NCI-H2107 treated with DMSO at 0.1 percent for 48 hours (cell line): ENCODE data around the gene CIITA.
"Not testable (repeated sequence)": the region's sequence is repeated elsewhere in the genome, so short reads cannot be mapped to it uniquely, and the experiment has no call there.

Experiments
- DNase-seq: peaks from one replicate; lab custom pipeline; 2025; ENCODE audit not compliant: unreplicated experiment; lab: John Stamatoyannopoulos, UW

CIITA gene

DNA sequence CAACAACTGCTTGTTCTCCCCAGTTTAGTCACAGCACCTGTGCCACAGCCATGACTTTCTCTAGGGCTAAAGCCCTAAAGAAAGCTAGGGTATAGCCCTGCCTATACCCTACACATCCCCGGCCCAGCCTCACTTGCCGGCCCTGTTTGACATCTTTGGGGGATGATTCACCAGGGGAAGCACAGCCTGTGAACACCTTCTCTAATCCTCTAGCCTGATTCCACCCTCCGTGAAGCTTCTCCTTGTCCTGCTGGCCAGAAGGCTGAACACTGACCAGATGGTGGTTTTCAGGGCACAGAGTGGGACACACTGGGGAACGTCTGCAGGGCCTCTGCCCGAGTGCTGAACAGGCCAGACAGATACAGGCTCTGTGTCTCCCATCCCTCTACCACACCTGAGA lies 73.4 kb downstream of the CIITA start:
- DNase-seq: no peak

DNA sequence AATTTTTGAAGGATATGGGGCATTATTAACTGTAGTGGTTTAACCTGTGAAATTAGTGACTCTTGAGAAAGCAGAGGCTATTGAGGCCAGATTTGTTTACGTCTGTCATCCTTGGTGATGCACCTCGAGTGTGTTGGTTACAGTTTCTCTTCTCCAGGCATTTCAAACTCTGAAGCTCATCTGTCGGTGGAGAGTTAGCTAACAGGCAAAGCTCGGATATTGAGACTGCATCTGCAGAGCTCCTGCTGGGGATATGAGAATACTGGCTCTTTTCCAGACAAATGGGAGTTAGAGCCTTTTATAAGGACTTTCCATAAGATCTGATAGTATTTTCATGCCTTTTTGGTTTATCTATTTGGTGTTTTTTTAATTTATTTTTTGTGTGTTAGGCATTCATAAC lies 74.0 kb downstream of the CIITA start:
- peak; percentile 20 for DNase-seq

DNA sequence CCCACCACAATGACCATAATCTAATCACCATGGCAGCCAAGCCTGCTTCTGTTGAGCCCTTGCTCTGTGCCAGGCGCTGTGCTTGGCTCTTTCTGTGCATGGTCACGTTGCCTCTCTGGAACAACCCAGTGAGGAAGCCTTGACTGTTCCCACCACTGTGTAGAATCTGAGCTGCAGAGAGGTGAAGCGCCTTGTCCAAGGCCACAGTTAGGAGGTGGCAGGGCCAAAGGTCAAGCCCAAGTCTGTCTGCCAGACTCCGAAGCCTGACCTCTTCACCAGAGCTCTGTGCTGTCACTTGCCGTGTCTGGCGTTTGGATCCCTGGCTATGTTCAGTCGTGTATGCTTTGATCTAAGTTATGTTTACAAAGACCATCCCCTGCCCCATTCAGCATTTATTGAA lies 77.9 kb downstream of the CIITA start:
- DNase-seq: no peak

DNA sequence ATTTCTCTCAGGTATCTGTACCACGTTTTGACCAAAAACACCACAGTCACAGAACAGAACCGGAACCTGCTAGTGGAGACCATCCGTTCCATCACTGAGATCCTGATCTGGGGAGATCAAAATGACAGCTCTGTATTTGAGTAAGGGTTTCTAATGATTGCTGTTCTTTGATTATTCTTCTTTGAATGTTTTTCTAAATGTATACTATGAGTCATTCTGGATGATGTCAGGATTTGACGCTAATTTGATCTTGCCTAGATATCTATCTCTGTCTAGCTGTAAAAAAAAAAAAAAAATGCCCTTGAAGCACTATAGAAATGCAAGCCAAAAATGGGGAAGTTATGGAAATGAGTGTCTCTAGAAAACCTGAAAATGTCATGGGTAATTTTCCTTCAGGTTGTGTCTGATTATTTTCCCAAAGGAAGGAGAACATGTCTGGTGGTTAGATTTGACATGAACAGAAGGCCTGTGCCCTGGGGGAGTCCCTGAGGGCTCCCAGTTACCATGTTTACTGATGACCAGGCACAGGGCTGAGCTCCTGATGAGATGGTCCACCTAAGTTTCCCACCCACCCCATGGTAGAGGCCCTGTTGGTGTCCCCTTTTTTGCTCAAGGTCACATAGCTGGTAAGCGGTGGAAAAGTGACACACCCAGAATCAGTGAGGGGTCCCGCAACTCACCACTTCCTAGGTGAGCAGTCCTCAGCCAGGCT lies 80.9 kb downstream of the CIITA start:
- DNase-seq: no peak

DNA sequence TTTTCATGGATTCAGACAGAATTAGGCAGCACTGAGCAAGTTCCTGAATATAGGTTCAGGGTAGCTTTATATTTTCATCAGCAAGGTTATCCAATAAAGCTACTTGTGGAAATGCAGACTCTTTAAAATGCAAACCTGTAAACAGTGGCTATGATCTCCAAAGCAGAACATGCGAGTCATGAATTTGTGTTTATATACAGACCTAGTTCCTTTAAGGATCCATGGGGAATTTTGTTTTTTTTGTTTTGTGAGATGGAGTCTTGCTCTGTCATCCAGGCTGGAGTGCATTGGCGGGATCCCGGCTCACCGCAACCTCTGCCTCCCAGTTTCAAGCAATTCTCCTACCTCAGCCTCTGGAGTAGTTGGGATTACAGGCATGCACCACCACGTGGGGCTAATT lies 82.2 kb downstream of the CIITA start:
- no peak for DNase-seq

DNA sequence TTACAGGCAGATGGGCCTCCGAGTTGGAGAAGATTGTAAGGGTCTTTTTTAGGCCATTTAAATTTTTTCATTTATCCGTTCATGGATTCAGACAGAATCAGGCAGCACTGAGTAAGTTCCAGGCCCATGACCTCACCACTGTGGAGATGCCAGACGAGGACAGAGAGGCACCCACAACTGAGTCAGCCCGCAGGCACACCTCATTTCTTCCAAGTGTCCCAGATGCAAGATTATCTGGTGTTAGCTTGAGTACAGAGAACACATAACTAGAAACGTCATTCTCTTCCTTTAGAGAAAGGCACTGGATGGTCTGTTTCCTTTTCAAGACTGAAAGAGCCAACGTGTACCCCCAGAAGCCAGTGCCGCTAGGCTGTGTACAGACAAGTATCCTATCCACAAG lies 84.2 kb downstream of the CIITA start:
- no peak for DNase-seq

DNA sequence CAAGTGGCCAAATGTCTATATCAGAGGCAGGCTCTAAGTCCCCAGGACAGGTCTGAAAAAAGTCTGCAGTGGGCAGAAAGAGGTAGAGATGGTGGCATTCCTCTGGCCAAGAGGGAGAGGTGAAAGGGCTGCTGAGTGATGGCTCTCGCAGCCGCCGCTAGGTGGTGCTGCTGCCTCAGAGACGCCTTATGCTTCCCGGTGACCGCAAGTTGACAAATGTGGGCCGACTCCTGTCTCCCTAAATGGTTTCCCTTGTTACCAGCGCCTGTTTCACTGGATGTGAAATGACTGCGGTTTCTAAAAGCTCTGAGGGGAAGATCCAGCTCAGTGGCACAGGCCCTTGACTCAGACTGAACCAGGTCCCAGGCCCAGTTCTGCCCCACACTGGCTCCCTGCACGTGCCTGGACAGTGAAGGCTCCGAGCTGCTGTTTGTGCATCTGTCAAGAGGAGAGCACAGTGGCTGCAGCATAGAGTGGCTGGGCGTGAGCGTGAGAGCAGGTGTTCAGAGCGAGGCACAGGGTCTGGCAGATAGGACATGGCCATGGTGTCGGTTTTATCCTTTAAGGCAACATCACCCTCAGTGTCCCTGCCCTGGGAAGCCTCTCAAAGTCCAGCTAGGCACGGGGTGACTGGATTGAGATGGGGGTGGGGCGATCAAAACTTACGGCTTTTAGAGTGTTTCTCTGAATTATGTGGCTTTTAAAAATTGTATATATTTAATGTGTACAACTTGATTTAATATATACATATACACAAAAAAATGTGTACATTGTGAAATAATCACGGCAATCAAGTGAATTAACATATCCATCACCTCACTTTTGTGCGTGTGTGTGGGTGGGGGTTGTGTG lies 87.3 kb downstream of the CIITA start:
- DNase-seq: peak; percentile 86

DNA sequence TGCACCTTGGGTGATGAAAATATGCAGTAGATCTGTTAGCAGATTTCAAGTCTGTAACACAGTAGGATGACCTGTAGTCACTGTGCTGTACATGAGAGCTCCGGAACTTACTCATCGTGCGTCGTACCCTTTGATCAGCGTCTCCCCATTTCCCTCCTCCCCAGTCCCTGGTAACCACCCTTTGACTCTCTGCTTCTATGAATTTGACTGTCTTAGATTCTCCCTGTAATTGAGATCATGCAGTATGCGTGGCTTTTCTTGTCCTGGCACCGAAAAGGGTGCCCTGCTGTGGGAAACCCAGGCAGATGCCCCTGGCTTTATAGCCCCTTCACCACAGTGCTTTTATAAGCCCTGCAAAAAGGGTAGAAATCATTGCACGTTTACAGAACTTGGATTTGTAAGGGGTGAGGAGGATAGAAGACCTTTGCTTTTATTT lies 87.9 kb downstream of the CIITA start:
- DNase-seq: peak; percentile 60

DNA sequence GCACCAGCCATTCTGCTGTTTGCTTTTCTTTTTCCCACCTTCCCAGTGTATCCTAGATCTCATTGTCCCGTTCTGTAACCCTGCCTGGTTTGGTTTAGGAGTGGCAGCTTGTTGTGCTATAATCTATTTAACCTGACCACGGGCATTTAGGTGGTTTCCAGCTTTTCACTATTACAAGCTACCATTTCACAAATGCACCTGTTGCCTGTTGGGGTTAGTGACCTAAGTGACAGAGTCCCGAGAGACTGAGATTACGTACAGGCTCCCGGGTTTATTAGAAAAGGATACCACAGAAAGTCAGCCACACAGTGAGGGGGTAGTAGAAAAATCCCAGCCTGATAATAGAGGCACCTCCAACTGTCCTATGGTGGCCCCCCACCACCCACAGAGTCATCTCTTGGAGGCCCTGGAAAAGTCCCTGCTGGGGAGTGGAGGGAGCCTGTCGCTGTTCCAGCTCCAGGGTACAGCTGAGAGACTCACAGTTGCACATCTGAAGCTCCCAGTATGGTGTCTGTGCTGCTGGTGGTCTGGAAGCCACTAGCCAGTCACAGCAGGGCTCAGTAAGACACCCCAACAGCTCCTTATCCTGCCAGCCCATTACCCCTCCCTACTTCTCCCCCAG lies 88.5 kb downstream of the CIITA start:
- peak; percentile 93 for DNase-seq

DNA sequence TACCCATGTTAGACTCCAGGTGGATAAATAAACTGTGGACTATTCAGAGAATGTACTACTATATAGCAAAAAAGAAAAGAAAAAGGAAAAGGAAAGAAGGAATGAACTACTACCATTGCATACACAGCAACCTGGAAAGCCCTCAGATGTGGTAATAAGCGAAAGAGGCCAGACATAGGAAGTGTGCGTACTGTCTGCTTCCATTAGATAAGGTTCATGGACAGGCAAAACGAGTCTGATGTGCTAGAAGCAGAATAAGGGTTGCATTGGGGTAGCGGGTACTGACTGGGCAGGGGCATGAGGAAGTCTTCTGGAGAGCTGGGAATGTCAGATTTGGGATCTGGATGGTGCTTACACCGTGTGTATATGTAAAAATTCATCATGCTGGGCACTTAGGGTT lies 89.1 kb downstream of the CIITA start:
- DNase-seq: no peak

DNA sequence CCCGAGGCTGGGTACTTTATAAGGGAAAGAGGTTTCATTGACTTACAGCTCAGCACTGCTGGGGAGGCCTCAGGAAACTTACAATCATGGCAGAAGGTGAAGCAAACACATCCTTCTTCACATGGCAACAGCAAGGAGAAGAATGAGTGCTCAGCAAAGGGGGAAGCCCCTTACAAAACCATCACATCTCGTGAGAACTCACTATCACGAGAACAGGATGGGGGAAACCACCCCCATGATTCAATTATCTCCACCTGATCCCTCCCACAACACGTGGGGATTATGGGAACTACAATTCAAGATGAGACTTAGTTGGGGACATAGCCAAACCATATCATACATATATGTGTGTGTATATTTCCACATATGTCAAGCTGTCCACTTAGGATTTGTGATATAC lies 89.6 kb downstream of the CIITA start:
- DNase-seq: not testable (repeated sequence)

DNA sequence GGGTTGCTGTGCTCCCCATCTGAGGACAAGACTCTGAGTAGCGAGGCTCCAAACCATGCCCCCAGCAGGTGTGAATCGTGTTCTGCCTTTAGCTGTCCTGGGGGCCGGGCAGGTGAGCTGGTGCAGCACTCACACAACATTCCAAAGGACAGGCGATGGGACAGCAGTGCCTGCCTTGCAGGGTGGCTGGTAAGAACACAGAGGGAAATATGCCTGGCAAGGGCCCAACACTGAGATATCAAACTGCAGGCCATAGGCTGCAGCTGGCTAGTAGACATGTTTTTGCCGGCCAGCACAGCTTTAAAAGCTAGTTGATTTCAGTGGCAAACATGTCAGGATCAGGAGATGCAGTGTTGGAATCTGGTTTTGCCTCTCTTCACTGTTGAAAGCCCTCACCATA lies 91.0 kb downstream of the CIITA start:
- DNase-seq: no peak

DNA sequence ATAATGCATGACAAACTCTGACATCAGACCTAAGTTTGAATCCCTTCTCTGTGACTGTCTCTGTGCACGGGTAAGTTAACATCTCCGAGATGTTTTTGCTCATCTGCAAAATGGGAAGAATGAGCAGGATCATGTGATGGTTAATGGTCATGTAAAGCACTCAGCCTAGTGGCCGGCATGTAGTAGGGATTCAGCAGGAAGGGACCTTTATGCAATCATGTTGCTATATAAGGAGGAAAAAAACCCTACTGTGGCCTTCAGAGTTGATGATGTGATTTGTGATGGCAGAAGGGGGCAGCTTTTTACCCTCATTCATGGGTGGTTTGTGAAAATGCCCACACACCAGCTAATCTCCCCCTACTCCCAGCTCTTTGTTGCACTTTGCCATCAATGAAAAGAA lies 91.5 kb downstream of the CIITA start:
- DNase-seq: no peak

DNA sequence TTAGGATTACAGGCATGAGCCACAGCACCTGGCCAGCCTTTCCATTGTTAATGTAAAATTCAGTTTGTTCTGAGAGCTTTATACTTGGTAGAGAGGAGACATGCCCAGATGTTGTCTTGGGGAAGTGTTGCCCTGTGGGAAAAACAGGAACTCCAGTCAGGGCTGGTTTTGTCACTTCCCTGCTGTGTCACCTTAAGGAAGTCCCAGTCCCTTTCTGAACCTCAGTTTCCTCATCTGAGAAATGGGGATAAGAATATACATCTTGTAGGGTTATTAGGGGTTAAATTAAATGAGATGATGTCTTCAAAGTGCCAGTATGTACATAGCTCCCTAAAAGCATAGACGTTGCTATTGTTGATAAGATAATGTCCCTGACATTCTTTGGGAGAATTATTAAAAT lies 92.6 kb downstream of the CIITA start:
- no peak for DNase-seq

DNA sequence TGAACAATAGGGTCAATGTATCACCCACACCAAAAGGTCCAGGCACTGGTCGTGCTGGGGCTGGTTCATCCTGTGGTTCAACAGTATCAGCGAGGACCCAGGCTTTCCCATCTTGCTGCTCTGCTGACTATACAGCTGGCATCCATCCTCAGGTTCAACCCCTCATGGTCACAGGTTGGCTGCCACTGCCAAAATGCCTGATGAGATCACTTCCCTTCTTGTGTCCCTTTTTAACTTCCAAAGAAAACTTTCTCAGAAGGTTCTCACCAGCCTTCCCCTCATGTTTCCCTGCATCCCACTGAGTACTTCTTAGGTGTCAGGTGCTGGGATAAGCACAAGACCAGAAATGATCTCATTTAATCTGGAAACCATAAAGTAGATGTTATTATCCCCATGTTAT lies 93.1 kb downstream of the CIITA start:
- DNase-seq: no peak

DNA sequence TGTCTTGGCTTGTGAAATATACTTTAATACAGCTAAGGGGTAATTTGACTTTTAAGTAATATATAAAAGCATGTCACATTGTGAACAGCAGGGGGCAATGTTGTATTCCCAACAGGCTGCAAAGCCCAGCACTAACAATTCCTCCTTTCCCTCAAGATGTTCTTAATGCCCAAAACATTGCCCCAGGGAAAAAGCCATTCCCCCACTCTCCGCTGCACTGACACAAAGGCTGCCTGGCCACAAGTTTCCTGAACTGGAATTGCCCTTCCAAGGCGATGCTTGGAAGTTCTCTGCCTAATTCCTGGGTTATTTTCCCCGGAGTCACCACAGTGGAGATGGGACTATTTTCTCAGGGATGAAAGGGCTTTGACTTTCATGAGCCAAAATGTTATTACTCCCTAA lies 94.6 kb downstream of the CIITA start:
- peak; percentile 83 for DNase-seq

DNA sequence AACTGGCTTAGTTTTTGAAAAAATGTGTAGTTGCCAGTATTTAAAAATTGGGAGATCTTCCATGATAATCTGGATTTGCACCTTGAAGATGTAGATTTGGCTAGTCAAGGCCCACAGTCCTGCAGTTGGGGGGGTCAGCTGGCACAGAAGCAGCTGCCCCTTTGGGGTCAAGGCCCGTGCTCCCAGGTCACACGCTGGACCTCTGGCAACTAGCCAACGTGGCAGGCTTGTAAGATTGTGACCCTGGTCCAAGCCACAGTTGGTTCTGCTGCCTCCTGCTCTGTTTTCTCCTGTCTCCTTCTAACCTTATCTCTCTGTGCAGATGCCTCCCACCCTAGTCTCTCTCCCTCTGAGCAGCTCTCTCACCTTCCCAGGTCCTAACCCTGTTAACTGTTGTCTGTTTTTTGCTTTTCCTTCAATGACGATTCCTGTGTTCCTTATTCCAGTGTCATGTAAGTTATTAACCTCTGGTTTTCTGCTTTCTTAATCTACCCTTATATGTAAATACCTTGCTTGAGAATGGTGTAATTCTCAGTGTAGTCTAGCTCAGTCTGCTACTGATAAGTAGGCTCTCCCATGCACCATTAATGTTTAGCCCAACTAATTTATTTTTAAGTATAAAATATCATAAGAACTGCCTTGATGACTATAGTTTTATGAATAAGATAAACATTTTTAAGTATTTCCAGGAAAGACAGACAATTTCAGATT lies 95.3 kb downstream of the CIITA start:
- no peak for DNase-seq

DNA sequence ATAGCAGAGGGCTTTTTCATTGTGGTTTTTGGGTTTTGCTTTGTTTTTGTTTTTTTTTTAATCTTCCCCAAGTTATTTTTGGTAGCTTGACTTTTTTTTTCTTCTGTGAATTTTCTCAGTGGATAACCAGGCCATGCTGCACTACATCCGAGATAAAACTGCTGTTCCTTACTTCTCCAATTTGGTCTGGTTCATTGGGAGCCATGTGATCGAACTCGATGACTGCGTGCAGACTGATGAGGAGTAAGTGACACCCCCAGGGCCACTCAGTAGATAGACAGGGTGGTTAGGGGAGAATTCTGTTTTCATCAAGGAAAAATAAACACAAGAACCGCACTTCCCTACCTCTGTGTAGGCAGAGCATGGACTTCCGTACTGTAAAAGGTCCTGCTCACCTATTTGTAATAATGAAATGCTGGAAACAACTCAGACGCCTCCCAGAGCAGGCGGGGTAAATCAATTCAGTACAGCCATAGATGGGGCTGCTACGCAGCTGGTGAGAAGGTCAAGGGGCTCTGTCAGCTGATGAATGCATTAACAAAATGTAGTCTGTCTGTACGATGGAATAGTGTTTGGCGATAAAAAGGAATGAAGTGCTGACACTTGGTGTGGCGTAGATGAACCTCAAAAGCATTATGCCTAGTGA lies 95.9 kb downstream of the CIITA start:
- no peak for DNase-seq

DNA sequence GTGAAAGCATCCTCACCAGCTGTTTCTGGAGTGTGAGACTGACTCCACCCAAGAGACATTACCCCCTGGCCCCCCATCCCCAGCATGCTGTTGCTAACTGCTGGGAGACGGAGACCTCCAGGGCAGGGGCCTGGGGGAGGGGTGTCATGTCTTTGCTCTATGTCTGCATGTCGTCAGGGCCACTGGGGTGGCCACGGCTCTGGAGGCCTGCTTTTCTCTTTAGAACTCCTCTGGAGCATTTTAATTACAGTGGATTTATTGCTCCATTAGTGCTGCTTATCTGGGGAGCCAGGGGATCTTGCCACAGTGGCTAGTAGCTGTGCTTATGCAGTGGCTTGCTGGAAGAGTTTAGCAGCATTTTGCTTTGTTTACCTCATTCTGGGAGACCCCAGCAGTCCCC lies 99.6 kb downstream of the CIITA start:
- no peak for DNase-seq

DNA sequence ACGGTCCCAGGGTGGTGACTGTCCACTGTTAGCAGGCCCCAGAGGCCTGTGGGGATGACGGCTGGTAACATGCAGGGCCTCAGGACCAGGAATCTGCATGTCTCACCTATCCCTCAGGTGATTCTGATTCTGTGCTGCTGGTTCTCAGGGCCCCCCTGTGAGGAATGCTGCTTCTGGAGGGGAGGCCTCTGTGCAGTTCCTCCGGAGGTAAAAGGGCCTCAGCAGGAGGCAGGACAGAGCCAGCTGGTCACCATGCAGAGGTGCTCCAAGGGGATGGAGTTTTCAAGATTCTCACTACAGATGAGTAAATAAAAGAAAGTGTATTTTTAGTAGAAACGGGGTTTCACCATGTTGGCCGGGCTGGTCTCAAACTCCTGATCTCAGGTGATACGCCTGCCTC lies 101.1 kb downstream of the CIITA start:
- no peak for DNase-seq

DNA sequence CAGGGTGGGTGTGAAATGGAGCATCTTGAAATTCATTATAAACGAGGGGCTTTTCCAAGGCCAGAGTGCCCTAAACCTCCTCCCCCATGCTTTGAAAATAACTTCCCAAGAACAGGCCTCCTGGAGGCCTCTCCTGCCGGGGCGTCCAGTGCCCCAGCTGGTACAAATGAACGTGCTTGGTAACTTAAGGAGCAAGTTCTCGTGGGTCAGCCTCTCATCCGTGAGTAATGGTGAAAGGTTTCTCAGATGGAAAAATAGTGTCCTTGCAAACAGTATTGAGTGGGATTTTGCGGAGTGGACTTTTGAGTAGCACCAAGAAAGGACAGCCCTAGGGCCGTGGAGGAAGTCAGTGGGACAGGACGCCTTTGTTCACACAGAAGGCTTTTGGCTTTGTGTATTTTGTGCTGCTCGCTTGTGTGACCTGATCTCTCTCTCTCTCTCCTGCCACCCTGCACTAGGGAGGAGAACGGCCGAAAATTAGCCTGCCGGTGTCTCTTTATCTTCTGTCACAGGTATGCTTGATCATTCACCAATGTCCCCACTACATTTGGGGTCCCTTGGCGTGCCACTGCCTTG lies 102.0 kb downstream of the CIITA start:
- DNase-seq: no peak
